LNCaP clone FGC (cell line): ENCODE results near the gene TMEM253.

Experiments used
- DNase-seq: peaks from one replicate; pipeline ENCODE4 v3.0.0-alpha.2; 2011; ENCODE audit warnings: low read depth
- H3K4me3 ChIP-seq: 2 replicates; pipeline ENCODE4 v1.5.1; 2011; ENCODE audit warnings: mild to moderate bottlenecking, low read depth, low read length, control low read depth
- TF ChIP-seq, protein P1 (sequence below): IDR thresholded peaks from 2 replicates; pipeline ENCODE4 v1.5.1; 2012; ENCODE audit warnings: mild to moderate bottlenecking; ENCODE audit not compliant: control insufficient read depth, insufficient read depth; ENCODE audit errors: extremely low read depth

Gene TMEM253

DNA sequence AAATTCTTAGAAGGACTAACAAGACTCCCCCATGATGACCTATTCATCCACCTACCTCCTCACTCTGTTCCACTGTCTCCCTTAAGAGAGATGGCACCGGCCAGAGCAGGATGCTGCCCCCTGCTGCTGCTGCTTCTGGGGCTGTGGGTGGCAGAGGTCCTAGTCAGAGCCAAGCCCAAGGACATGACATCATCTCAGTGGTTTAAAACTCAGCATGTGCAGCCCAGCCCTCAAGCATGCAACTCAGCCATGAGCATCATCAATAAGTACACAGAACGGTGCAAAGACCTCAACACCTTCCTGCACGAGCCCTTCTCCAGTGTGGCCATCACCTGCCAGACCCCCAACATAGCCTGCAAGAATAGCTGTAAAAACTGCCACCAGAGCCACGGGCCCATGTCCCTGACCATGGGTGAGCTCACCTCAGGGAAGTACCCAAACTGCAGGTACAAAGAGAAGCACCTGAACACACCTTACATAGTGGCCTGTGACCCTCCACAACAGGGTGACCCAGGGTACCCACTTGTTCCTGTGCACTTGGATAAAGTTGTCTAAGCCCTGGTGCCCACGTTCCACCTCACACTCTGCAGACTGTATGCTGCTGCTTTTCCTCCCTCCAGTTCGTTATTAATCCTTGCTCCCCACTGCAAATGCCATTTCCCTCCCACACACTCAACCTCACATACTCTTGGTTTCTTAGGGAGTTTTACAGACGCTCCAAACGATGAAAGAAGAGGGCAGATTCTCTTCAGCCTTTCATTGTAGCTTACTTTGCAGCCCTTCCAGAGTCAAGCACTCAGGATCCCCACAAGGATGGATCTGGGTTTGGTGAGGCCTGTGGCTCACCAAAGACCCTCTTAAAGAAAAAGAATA, 42.8 kb upstream of the TMEM253 start, which contains the start of gene RNASE8:
Gene RNASE8 (plus strand): TSS at position 20 of the 873 bp plus-strand sequence. CDS start 71 bp downstream, at position 91.
- H3K4me3 ChIP-seq = no peak within 1 kb of the TSS
- no peak for DNase-seq
- TF ChIP-seq, protein P1, sequence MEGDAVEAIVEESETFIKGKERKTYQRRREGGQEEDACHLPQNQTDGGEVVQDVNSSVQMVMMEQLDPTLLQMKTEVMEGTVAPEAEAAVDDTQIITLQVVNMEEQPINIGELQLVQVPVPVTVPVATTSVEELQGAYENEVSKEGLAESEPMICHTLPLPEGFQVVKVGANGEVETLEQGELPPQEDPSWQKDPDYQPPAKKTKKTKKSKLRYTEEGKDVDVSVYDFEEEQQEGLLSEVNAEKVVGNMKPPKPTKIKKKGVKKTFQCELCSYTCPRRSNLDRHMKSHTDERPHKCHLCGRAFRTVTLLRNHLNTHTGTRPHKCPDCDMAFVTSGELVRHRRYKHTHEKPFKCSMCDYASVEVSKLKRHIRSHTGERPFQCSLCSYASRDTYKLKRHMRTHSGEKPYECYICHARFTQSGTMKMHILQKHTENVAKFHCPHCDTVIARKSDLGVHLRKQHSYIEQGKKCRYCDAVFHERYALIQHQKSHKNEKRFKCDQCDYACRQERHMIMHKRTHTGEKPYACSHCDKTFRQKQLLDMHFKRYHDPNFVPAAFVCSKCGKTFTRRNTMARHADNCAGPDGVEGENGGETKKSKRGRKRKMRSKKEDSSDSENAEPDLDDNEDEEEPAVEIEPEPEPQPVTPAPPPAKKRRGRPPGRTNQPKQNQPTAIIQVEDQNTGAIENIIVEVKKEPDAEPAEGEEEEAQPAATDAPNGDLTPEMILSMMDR = no peak

GRCh38 chr14:21058903-21059302, 42.0 kb upstream of the TMEM253 start:
- no peak overlapping the region for H3K4me3 ChIP-seq
- TF ChIP-seq, protein P1 = no peak
- DNase-seq = no peak

DNA sequence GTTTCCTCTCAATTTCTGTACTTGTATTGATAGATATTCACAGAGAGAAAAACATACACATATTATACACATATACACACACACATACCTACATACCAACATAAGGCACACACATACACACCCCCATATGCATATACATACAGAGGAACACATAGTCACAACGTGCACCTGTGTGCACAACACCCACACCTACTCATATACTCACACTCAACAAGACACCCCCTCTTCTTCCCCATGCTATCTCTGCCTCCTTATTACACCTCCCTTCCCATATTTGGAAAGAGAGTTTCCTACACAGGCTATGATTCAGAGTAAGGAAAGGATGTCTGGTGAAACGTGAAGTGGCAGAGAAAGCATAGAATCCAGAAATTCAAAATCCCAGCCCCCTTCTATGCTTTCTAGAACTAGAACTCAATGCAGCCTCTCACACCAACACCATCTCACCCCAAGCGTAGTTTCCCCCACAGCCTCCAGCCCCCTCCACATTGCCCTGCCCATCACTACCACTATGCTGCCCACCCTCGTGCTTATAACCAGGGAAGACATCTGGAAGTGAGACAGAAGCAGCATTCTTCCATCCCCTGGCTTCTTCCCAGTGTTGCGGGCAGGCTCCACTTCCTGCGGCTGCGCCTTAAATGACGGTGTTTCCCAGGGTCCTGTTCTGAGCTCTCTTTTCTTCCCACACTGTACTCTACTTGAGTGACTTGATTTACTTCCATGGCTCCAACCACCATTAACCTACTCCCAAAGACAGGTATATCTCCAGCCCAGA, 40.8 kb upstream of the TMEM253 start:
- no peak for DNase-seq
- TF ChIP-seq, protein P1 = no peak
- no peak overlapping the region for H3K4me3 ChIP-seq

GRCh38 chr14:21060614-21061346, 40.1 kb upstream of the TMEM253 start:
- H3K4me3 ChIP-seq = no peak overlapping the region
- DNase-seq = no peak
- TF ChIP-seq, protein P1 = no peak

GRCh38 chr14:21061347-21061668, 39.6 kb upstream of the TMEM253 start:
- DNase-seq = no peak
- TF ChIP-seq, protein P1 = no peak
- no peak overlapping the region for H3K4me3 ChIP-seq

DNA sequence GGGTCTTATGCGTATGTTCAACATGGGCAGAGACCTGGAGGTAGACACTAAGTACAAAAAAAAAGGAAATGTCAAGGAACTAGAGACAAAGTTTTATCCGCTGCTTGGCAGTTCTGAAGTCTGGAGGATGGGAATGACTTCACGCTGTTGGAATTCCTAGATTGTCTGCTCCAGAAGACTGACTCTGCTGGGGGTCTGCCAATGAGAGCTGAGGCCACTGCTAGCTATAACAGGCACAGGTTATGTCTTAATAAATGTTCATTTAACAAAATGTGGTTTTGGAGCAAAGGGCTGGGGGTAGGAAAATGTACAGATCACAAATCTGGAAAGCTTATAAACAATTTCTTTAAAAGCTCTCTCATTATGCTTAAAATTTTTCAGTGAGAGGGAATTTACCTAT, 37.4 kb upstream of the TMEM253 start:
- no peak for DNase-seq
- H3K4me3 ChIP-seq = no peak overlapping the region
- TF ChIP-seq, protein P1 = no peak
